GM18873 (cell line): ENCODE results near the gene CTNNA3.

Experiments used
- ATAC-seq: cut with Tn5 transposase; IDR thresholded peaks from one replicate; pipeline ENCODE4 v1.9.1; 2021; ENCODE audit warnings: mild to moderate bottlenecking, moderate library complexity, moderate number of reproducible peaks; ENCODE audit not compliant: unreplicated experiment, low FRiP score

CTNNA3 gene

DNA sequence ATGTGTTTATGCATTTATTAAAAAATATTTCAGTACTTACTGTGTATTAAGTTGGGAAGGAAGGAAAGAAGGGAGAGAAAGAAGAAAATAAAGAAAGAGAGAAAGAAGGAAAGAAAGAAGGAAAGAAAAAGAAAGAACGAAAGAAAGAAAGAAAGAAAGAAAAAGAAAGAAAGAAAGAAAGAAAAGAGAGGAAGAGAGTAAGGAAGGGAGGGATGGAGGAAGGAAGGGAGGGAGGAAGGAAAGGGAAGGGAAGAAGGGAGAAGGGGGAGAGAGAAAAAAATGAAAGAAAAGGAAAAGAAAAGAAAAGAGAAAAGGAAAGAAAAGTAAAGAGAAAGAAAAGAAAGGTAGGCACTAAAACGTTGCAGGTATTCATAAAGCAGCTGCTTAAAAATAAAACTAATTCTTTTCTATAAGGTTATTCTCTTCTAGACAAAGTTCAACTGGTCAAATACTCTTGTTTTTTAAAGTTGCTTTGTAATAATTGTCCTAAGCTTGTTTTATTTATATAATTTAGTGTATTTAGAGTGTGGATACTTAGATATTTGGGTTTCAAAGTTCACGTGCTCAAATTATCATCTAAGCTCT is 1473.4 kb downstream of the CTNNA3 start:
- ATAC-seq, result no peak

DNA sequence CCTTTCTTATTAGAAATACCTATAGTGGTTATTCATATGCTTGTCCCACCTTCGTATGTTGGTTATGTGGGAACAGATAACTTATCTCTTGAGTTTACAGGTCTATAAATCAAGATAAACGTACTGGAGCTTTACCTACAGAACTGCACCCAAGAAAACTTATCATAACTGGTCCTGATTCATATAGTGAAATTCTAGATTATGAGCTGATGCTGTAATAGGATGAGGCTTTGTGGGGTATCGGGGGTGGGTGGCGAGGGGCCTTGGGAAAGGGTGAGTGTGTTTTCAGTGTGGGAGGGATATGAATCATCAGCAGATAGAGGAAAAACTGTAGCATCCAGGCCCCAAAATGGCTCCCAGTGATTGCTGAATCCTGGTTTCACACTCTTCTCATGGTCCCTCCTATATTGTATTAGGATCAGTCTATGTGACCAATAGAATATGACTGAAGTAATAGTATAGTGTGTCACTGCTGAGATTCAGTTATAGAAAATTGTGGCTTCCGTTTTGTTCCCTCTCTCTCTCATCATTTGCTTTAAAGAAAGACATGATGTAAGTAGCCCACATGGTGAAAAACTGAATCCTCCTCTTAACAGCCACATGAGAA is 1476.9 kb downstream of the CTNNA3 start:
- ATAC-seq, result no peak

DNA sequence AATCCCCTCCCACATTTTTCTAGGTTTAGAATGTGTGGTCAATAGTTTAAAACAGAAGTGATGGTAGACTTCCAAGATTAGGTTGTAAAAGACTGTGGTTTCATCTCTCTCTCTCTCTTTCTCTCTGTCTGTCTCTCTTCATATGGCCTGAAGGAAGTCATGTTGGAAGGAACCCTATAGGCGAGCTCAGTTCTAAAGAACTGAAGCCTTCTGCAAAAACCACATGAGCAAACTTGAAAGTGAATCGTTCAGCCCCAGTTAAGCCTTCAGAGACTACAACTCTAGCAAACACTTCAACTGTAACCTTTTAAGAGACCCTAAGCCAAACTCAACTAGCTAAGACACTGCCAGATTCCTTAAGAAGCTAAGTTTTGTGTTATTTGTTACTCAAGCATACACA is 1477.7 kb downstream of the CTNNA3 start:
- no peak for ATAC-seq

DNA sequence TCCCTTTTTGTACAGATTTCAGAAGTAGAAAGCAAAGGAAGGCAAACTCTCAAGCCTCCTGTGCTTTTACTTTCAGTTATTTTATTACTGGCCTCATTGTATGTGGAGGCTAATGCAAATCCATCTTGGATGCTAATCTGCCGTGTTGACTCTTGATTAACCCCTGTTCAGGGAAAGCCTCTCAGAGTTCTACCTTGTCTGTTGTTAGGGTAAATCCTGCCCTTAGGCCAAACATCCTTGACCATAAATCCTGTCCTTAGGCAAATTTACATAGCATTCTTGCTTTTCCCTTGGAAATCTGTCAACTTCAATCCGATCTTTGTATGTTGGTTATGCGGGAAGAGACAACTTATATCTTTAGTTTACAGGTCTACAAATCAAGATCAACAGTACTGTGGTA is 1480.1 kb downstream of the CTNNA3 start:
- no peak for ATAC-seq

DNA sequence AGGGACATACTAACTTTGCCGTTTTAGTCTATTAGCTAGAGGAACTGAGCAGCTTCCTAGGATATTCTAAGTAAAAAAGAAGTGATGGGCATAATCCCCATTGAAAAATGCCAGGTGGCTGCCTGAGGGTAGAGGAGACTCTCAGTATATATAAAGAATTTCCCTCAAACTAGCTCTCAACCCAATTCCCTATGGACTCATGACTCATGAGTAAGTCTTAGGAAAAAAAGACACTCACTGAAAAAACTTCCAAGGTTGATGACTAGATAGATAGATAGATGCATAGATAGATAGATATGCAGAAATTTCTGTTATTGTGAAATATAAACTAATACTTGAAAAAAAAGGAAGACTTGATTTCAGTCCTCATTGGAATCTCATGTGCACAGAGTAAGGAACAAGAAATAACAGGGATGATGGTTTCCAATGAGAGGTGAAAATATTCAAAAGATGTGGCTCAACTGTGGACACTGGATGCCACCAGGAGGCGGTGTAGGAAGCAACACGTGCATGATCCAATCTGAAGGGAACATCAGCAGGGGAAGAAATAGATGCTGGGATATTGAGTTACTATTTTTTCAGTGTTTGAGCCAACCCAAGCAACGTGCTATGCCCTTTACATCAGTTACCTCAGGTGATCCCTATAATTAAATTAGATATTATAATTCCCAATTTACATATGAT is 1481.1 kb downstream of the CTNNA3 start:
- ATAC-seq, result no peak

DNA sequence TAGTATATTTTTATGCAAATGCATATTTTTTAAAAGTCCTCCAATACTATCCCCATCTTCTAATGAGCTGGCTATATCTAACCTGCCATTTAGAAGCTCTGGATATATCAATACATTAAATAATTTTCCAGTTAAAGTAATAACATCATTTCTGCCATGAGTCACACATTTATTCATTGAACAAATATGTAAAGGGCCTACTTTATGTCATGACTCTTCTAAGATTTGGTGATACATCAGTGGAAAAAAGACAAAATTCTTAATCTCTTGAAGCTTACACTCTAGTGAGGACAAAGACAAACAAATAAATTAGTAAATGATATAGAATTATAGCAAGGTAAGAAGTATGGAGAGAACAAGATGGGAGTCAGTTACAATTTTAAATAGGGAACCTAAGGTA is 1487.0 kb downstream of the CTNNA3 start:
- ATAC-seq, result no peak

DNA sequence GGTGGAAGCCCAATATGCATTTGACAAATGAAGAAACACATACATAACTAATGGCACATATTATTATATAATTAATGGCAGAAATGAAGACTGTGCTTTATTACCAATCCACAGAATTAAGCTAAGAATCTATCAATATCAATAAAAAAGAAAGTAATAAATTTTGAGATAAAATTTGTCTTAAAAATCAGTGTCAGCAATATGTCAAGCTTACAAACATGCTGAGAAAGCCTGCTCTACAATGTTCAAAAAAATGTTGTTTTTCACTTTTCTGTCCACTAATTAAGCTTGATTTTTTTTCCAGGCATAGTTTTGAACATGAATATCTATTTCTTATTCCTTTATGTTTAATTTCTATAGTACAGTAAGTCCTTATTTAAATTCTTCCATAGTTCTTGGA is 1491.2 kb downstream of the CTNNA3 start:
- ATAC-seq, result no peak

DNA sequence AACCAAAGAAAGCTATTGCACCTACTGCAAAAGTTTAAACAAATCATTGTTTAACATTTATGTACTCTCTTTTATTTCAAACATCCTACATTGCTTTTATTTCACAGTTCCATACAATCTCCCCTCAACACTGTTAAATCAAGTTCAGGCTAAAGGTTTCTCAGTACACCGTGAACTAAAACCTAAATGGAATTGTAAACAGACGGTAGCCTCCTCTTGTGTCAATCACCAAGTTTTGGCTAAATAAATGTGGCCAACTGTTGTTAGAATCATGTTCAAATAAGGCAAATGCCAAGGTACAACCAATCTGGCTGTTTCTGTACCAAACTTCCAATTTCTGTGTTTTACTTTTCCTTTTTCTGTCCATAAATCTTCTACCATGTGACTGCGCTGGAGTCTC is 1493.9 kb downstream of the CTNNA3 start:
- ATAC-seq, result no peak

DNA sequence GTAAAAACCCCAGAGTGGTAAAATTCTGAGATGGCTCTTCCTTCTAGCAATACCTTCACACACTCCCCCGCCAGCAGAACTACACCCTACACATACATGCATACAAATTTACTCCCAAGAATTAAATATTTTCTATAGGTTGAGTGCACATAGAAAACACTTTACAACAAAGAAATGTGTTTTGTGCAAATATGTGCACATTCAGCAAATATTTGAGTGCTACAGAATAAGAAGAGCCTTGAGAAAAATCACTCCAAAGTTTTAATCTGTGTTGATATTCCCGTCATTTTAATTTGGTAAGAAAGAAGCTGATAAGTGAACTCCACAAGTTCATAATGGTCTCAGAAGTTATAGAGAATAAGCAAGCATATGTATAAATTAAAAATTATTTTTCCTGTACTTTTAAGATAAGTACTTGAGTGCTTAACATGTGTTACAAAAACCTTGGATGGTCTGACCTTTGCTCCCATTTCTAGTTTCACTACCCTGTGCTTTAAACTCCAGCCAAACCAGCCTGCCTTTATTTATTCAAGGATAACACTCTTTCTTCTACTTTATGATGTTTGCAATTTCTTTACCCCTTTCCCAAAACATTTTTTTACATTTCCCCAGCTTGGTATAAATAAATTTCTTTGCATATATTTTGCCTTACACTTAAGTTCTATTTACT is 1503.7 kb downstream of the CTNNA3 start:
- no peak for ATAC-seq

DNA sequence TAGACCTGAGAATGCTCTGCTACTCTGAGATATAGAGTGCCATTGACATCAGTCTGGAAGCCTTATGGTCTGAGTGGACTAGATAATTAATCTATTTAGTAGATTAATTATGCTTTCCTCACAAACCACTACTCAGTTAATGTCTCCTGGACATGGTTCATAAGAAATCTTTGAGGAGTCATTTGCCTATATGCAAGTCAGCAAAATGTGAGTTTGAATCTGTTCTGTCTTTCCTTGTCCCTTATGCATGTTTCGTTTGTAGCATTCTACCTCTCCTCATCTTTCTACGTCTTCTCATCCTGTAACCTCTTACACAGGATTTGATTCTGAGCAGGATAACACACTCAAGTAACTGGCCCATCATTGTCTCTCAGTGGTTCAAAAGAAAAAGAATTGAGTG is 1505.6 kb downstream of the CTNNA3 start:
- no peak for ATAC-seq

DNA sequence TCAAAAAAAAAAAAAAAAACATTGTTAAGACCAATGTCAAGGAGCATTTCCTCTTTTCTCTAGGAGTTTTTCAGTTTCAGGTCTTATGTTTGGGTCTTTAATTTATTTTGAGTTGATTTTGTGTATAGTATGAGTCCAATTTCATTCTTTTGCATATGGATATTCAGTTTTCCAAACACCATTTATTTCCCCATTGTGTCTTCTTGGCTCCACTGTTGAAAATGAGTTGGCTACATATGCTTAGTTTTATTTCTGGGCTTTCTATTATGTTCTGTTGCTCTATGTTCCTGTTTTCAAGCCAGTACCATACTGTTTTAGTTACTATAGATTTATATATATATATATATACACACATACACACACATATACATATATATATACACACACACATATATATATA is 1506.7 kb downstream of the CTNNA3 start:
- ATAC-seq, result no peak

DNA sequence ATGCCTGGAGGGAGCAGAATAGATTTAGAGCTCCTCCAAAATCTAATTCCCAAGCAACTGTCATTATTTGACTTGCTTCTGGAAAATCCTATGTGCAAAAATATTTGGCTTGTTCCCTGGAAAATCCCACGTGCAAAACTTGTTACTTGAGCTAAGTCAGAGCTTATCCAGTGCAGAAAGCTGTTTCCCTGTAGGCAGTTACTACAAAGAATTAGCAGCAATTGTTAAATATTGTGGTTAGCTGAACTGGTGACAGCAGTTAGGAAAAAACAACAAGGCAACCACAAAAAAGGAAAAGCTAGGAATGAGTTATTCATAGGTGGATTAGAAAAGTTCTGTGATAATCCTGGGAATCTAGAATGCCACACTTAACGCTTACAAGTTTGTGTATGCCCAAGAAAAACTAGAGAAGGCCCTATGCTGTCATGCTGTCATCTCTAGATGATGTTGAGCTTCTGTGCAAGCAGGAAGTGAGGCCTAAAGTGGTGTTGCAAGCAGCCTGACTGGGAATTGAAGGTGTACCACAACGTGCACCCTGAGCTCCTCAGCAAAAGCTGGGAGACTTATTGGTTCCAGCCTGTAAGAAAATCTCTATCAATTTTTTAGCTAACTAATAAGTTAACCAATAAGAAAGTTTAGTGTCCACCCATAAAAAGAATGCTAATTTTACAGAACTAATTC is 1508.8 kb downstream of the CTNNA3 start:
- no peak for ATAC-seq

DNA sequence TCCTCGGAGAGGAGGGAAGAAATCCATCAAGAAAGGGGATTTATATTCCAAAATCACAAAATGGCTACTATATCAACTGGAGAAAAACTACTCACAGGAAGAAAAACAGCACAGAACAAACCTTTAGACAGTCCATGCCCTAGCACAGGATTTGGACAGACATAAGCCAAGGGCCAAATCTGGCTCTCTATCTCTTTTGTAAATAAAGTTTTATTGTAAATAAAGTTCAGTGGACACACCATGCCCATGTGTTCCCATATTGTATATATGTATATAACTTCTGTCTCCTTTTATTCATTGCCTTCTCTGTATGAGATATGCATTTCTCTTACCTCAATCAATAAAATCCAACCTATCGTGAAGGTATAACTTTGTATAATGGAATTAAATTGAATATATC is 1513.0 kb downstream of the CTNNA3 start:
- no peak for ATAC-seq

DNA sequence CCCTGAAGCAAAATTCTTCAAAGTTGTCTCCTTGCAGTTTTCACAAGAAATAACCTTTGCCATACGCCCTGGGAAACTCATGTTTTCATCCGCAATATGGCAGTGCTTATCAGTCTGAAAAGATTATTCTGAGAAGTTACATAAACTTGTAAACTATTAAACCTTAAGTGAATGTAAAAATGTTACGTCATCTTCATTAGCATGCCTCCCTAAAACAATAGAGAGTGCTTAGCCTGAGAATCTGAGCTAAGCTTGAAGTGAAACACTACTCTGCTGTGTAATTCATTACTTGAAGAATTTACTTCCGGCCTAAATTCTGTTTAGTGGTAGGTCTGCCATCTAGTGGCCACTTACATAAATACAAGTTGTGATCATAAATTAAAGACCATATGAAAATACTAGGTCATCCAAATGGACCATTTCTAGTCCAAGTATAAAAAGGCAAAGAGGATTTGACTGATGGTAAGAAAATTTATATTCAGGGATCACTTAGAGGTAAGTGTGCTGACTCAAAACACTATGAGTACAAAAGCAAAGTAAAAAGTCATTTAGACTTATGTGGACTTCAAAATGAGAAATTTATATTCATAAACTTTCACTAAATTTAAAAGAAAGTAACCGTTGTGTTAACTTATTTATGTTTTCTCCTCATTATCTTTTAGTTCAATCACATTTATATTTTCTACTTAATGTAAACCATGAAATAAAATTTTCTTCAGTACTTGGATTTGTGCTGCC is 1515.2 kb downstream of the CTNNA3 start:
- peak; percentile 81 for ATAC-seq

DNA sequence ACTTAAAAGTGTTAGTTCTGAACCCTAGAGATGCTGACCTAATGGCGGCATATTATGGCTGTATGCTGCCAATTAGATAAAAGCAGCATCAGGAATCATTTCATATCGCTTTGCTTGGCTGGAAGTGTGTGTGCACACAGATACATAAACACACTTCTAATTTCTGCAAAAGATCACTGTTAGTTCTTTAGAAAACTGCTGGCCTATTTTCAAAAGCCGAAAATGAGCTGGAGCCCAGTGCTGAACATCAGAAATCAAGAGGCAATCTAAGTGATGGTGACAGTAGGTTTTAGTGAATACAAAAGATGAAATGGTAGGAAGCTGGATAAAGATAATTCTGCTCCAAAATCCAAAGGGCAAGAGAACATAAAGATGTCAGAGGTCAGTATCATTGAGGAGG is 1516.0 kb downstream of the CTNNA3 start:
- no peak for ATAC-seq

DNA sequence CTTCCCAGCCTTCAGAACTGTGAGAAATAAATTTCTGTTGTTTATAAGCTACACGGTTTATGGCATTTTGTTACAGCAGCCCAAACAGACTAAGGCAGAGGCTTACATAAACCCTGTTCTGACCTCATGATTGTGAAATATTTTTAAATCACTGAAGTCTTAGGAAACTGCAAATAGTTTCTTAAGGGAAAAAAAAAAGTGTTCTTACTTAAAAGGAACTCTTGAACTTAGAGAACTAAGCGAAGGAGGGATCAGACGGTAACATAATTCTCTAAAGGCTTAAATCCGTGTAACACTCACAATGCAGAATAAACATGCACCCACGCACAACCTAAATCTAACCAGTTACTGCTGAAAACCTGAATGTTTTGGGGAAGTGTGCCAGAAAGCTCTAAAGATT is 1519.2 kb downstream of the CTNNA3 start:
- no peak for ATAC-seq

DNA sequence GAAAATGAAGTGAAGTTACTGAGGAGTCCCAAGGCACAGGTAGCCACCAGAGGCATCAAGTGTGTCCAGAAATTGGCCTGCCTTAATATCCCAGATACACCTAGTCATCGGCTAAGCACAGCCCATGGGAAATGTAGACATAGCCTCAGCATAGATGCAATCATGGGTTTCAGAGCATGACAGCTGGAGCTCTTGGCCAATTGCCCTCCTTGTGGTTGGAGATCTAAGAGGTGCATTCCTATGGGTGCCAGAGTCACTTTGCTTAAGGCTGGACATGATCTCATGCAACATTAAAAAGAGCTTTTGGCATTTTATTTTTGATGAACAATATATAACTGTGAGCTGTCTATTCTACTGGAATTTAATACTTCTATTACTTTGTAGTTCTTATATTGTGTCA is 1528.2 kb downstream of the CTNNA3 start:
- ATAC-seq, result no peak

DNA sequence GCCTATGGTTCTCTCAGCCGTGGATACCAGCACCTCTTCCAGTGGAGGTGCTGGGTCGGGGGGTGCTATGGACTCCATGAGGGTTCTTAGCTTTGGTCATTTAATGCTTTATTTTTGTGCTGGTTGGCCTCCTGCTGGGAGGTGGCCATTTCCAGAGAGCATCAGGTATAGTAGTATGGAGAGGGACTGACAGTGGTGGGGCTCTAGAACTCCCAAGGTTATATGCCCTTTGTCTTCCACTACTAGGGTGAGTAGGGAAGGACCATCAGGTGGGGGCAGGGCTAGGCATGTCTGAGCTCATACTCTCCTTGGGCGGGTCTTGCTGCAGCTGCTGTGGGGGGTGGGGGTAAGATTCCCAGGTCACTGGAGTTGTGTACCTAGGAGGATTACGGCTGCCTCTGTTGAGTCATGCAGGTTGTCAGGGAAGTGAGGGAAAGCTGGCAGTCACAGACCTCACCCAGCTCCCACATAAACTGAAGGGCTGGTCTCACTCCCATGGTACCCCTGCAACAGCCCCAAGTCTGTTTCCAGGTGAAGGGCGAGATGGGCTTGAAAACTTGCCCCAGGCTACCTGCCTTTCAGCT is 1533.3 kb downstream of the CTNNA3 start:
- ATAC-seq, result no peak

DNA sequence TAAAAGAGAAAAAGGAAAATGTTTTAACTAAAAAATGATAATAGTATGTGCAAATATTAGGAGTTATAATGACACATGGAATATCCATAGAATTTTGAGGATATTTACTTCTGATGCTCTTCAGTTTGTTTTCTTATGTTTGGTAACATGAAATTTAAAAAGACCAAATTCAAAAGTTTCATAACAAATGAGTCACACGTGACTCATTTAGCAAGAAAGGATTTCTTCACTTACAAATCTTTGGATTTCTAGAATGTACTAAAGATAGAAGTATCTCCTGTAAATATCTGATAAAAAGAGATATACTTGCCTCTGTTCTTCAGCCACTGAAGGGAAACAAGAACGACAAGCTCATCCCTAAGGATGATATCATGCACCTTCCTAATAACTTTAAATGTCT is 1544.6 kb downstream of the CTNNA3 start:
- no peak for ATAC-seq

DNA sequence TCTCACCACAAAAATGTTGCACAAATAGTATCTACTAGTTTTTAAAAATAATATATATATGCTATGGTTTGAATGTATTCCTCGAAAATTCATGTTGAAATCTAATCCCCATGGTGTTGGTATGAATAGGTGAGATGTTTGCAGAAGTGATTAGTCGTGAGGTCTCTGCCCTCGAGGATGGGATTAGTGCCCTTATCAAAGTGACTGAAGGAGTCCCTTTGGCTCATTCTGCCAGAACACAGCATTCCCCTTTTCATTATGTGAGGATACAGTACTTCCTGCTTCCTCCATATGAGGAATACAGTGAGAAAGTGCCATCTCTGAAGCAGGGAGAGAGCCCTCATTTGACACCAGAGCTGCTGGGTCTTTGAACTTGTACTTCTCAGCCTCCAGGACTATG is 1547.7 kb downstream of the CTNNA3 start:
- ATAC-seq, result no peak
